ENCODE results near the gene PCDHA13. TPM values are rescaled to one million over a fixed set of nuclear protein-coding genes. Genes with fewer than 3 reads are reported as not detected.
A peak's percentile ranks its signal among the peaks of the same experiment; 100 is the strongest.
"Not testable (repeated sequence)": the region's sequence is repeated elsewhere in the genome, so short reads cannot be mapped to it uniquely, and the experiment has no call there.

Gene PCDHA13
- total RNA-seq, 1 donor from 2014 or later: not detected

GRCh38 chr5:140868721-140869554 lies 13.0 kb upstream of the PCDHA13 start, which contains the start of gene PCDHA11:
Gene PCDHA11 (plus strand): TSS chr5:140868957. CDS start chr5:140869104, 147 bp downstream.
- intact Hi-C loops (cut with DNase I): no loop called here
- ATAC-seq: no peak

GRCh38 chr5:140869555-140869886 lies 12.4 kb upstream of the PCDHA13 start:
- intact Hi-C loops (cut with DNase I): no loop called here
- DNase-seq (ENCODE audit: missing footprints) (no peak), ATAC-seq (no peak)

More at GRCh38 chr5:140868721-140869554, 13.0 kb upstream of the PCDHA13 start, which contains the start of gene PCDHA11:
- DNase-seq (ENCODE audit: missing footprints): no peak

GRCh38 chr5:140870221-140871201 lies 11.4 kb upstream of the PCDHA13 start:
- intact Hi-C loops (cut with DNase I): no loop called here
- ATAC-seq: no peak
- DNase-seq (ENCODE audit: missing footprints): peak; percentile 67

- intact Hi-C loops (cut with DNase I): no loop called here
- ATAC-seq: no peak
- DNase-seq (ENCODE audit: missing footprints): no peak
Observed at GRCh38 chr5:140875085-140876065, 6.5 kb upstream of the PCDHA13 start, which contains the start of gene PCDHA12. Gene PCDHA12 (plus strand): TSS chr5:140875308. CDS start chr5:140875473, 165 bp downstream.

- DNase-seq (ENCODE audit: missing footprints): peak; percentile 63
- ATAC-seq; intact Hi-C loops (cut with DNase I): not testable (repeated sequence)
Observed at GRCh38 chr5:140876541-140877261, 5.2 kb upstream of the PCDHA13 start.

GRCh38 chr5:140877262-140877581 lies 4.7 kb upstream of the PCDHA13 start:
- intact Hi-C loops (cut with DNase I): no loop called here
- ATAC-seq (no peak), DNase-seq (ENCODE audit: missing footprints) (no peak)

GRCh38 chr5:140882591-140882899 lies 621 bp downstream of the PCDHA13 start:
- intact Hi-C loops (cut with DNase I): no loop called here
- no peak for ATAC-seq
- no peak for DNase-seq (ENCODE audit: missing footprints)

- DNase-seq (ENCODE audit: missing footprints): peak; percentile 62
Observed at GRCh38 chr5:140883373-140883772, 1.4 kb downstream of the PCDHA13 start.

GRCh38 chr5:140883927-140884697 lies 2.2 kb downstream of the PCDHA13 start:
- DNase-seq (ENCODE audit: missing footprints): no peak
- intact Hi-C loops (cut with DNase I): no loop called here

More at GRCh38 chr5:140883373-140883772, 1.4 kb downstream of the PCDHA13 start:
- ATAC-seq: no peak
- intact Hi-C loops (cut with DNase I): no loop called here

GRCh38 chr5:140916325-140916724 lies 34.4 kb downstream of the PCDHA13 start:
- ATAC-seq: no peak
- intact Hi-C loops (cut with DNase I): no loop called here
- no peak for DNase-seq (ENCODE audit: missing footprints)

More at GRCh38 chr5:140883927-140884697, 2.2 kb downstream of the PCDHA13 start:
- no peak for ATAC-seq

- no peak for DNase-seq (ENCODE audit: missing footprints)
- no peak for ATAC-seq
- intact Hi-C loops (cut with DNase I): no loop called here
Observed at GRCh38 chr5:140923601-140924000, 41.7 kb downstream of the PCDHA13 start.

GRCh38 chr5:140925806-140926442 lies 44.0 kb downstream of the PCDHA13 start, which contains the start of gene PCDHAC1:
Gene PCDHAC1 (plus strand): TSS chr5:140926299. CDS start chr5:140926893, 594 bp downstream.
- intact Hi-C loops (cut with DNase I): no loop called here
- ATAC-seq (peak; percentile 42), DNase-seq (ENCODE audit: missing footprints) (no peak)

GRCh38 chr5:140926443-140927227 lies 44.7 kb downstream of the PCDHA13 start:
- DNase-seq (ENCODE audit: missing footprints): peak; percentile 82
- intact Hi-C loops (cut with DNase I): no loop called here
- ATAC-seq: peak; percentile 89

- ATAC-seq (no peak), DNase-seq (ENCODE audit: missing footprints) (peak; percentile 64)
- intact Hi-C loops (cut with DNase I): no loop called here
Observed at GRCh38 chr5:140927228-140927573, 45.3 kb downstream of the PCDHA13 start.

Data from Right ventricle myocardium inferior (tissue), 1 donor.